ENCODE data around the gene C14orf93.

Gene C14orf93

DNA sequence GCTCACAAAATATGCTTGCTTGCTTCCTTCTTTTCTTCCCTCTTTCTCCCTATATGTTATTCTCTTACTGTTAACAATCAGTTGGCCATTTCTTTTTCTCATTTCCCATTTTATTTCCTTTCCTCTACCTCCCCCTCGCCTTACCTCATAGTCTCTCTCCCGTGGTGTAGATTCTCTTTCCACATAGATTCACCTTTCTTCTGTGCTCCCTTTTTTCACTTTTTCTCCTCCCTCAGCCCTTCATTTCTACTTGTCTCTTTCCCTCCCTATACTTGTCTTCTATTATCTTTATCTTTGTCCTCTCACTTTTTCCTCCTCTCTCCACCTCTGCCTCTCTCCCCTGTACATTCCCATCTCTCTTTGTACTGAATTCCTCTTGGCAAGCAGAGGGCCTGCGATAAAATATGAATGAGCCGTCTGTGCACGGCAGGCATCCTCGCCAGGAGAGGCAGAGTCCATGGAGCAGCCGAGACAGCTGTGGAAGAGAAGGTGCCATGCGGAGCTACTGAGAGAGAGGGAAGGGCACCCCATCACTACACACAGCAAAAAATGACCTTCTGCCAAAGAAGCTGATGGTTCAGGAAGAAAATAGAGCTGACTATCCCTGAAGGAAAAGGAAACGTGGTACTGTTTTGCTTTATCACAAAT, 12.1 kb downstream of the C14orf93 start:
- no peaks in the 10 kb centered on the region for H3K36me3 ChIP-seq (ENCODE audit: insufficient read depth, low read length)
- no peak overlapping the region for H3K9ac ChIP-seq (ENCODE audit: low read depth, low read length)
- H3K9me3 ChIP-seq (ENCODE audit: control insufficient read depth, insufficient read depth, low read length), result no peaks in the 10 kb centered on the region
- peaks cover 5% of the 10 kb centered on the region; the same call in 1 of the 2 replicates for H3K4me1 ChIP-seq (ENCODE audit: insufficient read depth, low read length)

DNA sequence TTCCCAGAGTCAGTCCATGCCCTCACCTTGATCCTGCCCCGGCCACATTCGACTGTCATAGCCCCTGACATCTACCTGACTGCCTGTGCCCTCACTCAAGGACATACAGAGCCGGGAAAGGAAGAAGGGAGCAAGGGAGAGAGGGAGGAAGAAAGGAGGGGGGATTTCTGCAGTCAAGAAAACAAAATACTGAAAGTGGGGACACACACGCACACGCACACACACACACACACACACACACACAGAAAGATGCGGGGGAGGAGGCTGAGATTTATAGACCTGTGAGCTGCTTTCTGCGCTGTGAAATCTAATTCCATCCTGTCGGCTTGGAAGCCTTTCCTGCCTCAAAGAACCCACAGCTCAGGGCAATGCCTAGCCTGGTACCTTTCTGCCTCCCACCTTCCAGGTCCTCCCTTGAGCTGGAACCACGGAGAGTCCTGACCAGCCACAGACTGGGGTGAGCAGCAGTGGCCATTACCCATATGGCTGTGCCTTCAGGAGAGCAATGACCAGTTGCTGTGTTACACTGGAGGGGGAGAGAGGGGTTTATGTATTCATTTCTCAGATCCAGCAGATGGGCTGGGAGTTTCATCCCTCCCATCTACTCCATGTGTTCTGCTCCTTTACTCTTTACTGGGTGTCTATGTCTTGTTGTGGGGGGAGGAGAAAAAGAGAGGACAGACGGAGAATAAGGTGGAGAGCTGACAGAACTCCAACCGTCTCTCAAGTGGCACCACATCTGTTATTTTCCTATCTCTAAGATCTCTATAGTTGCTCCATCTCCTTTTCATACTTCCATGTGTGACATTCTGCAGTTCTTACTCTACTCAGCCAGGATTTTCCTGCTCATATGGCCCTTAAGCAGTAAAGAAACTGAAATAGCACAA, 12.9 kb downstream of the C14orf93 start:
- peaks cover 5% of the 10 kb centered on the region; the same call in 1 of the 2 replicates for H3K4me1 ChIP-seq (ENCODE audit: insufficient read depth, low read length)
- H3K9ac ChIP-seq (ENCODE audit: low read depth, low read length), result no peak overlapping the region
- H3K36me3 ChIP-seq (ENCODE audit: insufficient read depth, low read length), result no peaks in the 10 kb centered on the region
- no peaks in the 10 kb centered on the region for H3K9me3 ChIP-seq (ENCODE audit: control insufficient read depth, insufficient read depth, low read length)

DNA sequence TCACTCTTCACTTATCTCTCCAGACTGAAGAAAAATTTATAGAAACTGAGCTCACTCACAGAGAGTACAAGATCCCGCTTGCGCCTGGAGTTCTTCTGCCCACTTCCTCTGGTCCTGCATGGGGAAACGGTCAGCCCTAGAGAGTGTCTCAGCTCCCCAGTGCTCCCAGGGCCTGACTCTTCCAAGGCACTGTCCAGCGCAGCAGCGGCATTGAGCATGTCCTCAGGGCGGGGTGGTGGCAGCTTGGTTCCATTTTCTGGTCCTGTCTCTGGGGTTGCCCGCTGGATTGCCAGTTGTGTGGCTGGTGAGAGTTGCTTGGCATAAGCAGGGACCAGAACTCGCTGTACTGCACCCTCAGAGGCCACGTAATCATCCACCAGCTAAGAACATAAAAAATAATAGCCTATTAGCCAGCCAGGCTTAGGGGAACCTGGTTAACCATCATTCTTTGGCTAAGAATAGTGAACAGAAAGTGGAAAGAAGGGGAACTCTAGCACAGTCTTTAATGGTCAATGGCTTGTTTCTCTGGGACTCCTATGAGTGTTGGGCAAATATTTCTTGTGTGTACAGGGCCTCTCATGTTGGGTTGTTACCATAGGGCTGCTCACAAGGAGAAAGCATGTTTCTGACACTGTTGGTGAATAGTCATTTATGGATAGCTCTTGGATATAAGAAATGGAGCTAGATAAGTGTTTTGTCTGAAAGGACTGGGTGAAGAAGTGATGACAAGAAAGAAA, 13.9 kb downstream of the C14orf93 start:
- H3K9ac ChIP-seq (ENCODE audit: low read depth, low read length), result no peak overlapping the region
- H3K4me1 ChIP-seq (ENCODE audit: insufficient read depth, low read length), result peaks cover 5% of the 10 kb centered on the region; the same call in 1 of the 2 replicates
- H3K36me3 ChIP-seq (ENCODE audit: insufficient read depth, low read length), result no peaks in the 10 kb centered on the region
- H3K9me3 ChIP-seq (ENCODE audit: control insufficient read depth, insufficient read depth, low read length), result no peaks in the 10 kb centered on the region

GRCh38 chr14:22994762-22995275, 15.1 kb downstream of the C14orf93 start:
- no peak overlapping the region for H3K9ac ChIP-seq (ENCODE audit: low read depth, low read length)
- H3K4me1 ChIP-seq (ENCODE audit: insufficient read depth, low read length), result peaks cover 5% of the 10 kb centered on the region; the same call in 1 of the 2 replicates
- H3K9me3 ChIP-seq (ENCODE audit: control insufficient read depth, insufficient read depth, low read length), result no peaks in the 10 kb centered on the region
- H3K36me3 ChIP-seq (ENCODE audit: insufficient read depth, low read length), result no peaks in the 10 kb centered on the region

- no peaks in the 10 kb centered on the region for H3K9me3 ChIP-seq (ENCODE audit: control insufficient read depth, insufficient read depth, low read length)
- peaks cover 5% of the 10 kb centered on the region; the same call in 1 of the 2 replicates for H3K4me1 ChIP-seq (ENCODE audit: insufficient read depth, low read length)
- no peaks in the 10 kb centered on the region for H3K36me3 ChIP-seq (ENCODE audit: insufficient read depth, low read length)
- no peak overlapping the region for H3K9ac ChIP-seq (ENCODE audit: low read depth, low read length)
Observed at GRCh38 chr14:22993517-22993916, 16.4 kb downstream of the C14orf93 start.

GRCh38 chr14:22991852-22992251, 18.1 kb downstream of the C14orf93 start:
- H3K9me3 ChIP-seq (ENCODE audit: control insufficient read depth, insufficient read depth, low read length), result no peaks in the 10 kb centered on the region
- H3K4me1 ChIP-seq (ENCODE audit: insufficient read depth, low read length), result peaks cover 5% of the 10 kb centered on the region; the same call in 1 of the 2 replicates
- no peaks in the 10 kb centered on the region for H3K36me3 ChIP-seq (ENCODE audit: insufficient read depth, low read length)
- H3K9ac ChIP-seq (ENCODE audit: low read depth, low read length), result no peak overlapping the region

- no peaks in the 10 kb centered on the region for H3K4me1 ChIP-seq (ENCODE audit: insufficient read depth, low read length)
- H3K9me3 ChIP-seq (ENCODE audit: control insufficient read depth, insufficient read depth, low read length), result peaks cover 6% of the 10 kb centered on the region; the same call in 1 of the 2 replicates
- no peak overlapping the region for H3K9ac ChIP-seq (ENCODE audit: low read depth, low read length)
- no peaks in the 10 kb centered on the region for H3K36me3 ChIP-seq (ENCODE audit: insufficient read depth, low read length)
Observed at GRCh38 chr14:22987291-22987690, 22.7 kb downstream of the C14orf93 start.

- Histone ChIP-seq H3K9me3 (ENCODE audit: control insufficient read depth, insufficient read depth, low read length) (peaks cover 6% of the 10 kb centered on the region; the same call in 1 of the 2 replicates), H3K4me1 (ENCODE audit: insufficient read depth, low read length) (no peaks in the 10 kb centered on the region), H3K9ac (ENCODE audit: low read depth, low read length) (no peak overlapping the region)
Observed at GRCh38 chr14:22986508-22987054, 23.4 kb downstream of the C14orf93 start.

DNA sequence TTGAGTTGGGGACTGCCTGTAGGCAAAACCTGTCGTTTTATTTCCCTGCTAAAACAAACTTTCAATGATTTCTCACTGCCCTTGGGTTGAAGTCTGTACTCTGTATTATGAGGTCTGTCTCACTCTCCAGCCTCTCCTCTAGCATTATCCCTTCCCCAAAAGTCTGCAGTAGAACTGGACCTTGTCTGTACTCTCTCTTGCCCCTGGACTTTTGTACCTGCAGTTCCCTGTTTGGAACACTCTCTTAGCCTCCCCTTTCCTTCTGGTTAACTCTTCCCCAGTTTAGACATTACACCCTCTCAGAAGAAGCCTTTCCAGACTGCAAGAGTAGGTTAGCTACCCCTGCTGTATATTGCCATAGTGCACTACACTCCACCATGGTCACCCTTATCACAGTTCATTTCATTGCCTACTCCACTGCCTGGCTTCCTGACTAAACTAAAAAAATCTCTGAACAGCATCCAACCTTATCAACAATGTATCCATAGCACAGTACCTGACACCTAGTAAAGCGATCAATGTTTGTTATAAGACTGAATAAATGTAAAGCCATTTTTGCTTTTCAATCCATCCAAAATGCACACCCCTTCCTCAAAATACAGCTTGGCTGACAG, 23.9 kb downstream of the C14orf93 start:
- Histone ChIP-seq H3K4me1 (ENCODE audit: insufficient read depth, low read length) (no peaks in the 10 kb centered on the region), H3K9ac (ENCODE audit: low read depth, low read length) (no peak overlapping the region), H3K36me3 (ENCODE audit: insufficient read depth, low read length) (no peaks in the 10 kb centered on the region), H3K9me3 (ENCODE audit: control insufficient read depth, insufficient read depth, low read length) (peaks cover 6% of the 10 kb centered on the region; the same call in 1 of the 2 replicates)

More at GRCh38 chr14:22986508-22987054, 23.4 kb downstream of the C14orf93 start:
- no peaks in the 10 kb centered on the region for H3K36me3 ChIP-seq (ENCODE audit: insufficient read depth, low read length)

DNA sequence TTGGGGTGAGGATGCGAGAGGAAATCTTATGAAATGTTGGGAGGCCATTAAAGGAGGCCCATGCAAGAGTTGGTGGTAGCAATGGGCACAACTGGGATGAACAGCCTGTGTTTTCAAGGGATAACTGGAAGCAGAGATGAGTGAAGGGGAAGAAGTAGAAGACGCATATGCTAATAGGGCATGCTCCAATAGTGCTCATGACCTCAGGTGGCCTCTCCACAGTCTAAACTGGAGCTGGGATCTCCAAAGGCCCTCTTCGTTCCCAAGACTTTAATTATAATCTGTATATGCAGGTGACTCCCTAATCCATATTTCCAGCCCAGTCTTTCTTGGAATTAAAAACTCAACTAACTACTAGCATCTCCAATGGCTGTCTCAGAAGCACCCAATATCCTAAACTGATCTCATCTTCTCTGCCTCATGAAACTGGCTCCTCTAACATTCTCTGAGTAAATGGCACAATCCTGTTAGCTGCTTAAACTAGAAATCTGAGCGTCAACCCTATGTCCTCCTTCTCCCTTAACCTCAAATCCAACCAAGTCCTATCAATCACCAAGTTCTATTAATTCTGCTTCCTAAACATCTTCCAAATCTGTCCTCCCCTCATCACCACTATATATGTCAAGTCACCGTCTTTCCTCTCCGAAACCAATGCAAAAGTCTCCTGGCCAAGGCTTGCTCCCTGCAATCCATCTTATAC, 24.8 kb downstream of the C14orf93 start:
- H3K36me3 ChIP-seq (ENCODE audit: insufficient read depth, low read length), result peaks cover under 1% of the 10 kb centered on the region; the same call in 1 of the 2 replicates
- H3K9me3 ChIP-seq (ENCODE audit: control insufficient read depth, insufficient read depth, low read length), result peaks cover 6% of the 10 kb centered on the region; the same call in 1 of the 2 replicates
- H3K4me1 ChIP-seq (ENCODE audit: insufficient read depth, low read length), result peaks cover under 1% of the 10 kb centered on the region; the same call in 1 of the 2 replicates
- H3K9ac ChIP-seq (ENCODE audit: low read depth, low read length), result no peak overlapping the region

DNA sequence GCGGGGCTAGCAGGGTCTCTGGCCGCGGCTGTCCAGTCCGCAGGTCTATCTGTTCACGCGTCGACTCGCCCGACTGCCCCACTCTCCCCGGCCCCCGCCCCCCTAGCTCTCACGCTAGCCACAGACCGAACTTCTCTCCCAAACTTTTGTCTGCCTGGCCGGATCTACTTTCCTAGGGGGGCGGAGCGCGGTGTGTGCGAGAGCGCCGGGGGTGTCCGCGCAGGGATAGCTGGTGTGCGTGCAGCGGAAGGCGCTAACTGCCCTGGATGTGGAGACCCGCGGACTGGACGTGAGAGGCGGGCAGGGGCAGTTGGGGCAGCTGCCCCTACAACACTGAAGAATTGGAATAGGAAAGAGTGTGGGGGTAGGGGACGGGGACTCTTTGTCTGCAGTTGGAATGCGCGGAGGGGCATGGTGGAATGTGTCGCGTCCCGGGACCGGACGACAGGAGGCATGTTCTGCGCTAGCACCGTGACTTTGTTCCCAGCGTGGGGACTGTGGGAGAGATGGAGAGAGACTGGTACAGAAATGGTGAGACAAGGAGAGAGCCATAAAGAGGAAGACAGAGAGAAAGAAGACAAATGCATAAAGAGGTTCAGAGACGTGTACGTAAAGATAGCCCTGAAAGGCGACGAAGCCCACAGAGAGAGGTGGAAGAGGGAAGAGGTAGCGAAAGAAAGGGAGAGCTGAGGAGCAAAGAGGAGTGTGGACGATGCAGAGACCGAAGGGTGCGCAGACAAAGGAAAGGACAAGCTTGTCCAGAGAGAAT, 27.3 kb downstream of the C14orf93 start, which contains the start of gene AJUBA:
Gene AJUBA, minus strand, starts transcription at position 75 of the 769 bp plus-strand sequence. CDS start 285 bp downstream, outside the sequence.
- Histone ChIP-seq H3K4me1 (ENCODE audit: insufficient read depth, low read length) (peaks cover 22% of the 10 kb centered on the region), H3K9ac (ENCODE audit: low read depth, low read length) (peak within 1 kb of the TSS; percentile 77)

GRCh38 chr14:22981876-22982476, 28.0 kb downstream of the C14orf93 start:
- H3K9me3 ChIP-seq (ENCODE audit: control insufficient read depth, insufficient read depth, low read length), result peaks cover 6% of the 10 kb centered on the region; the same call in 1 of the 2 replicates
- H3K9ac ChIP-seq (ENCODE audit: low read depth, low read length), result peak overlapping the region; percentile 77
- peaks cover 3% of the 10 kb centered on the region; the same call in 1 of the 2 replicates for H3K36me3 ChIP-seq (ENCODE audit: insufficient read depth, low read length)
- H3K4me1 ChIP-seq (ENCODE audit: insufficient read depth, low read length), result peaks cover 28% of the 10 kb centered on the region

More for the DNA sequence above, 27.3 kb downstream of the C14orf93 start, which contains the start of gene AJUBA:
- Histone ChIP-seq H3K9me3 (ENCODE audit: control insufficient read depth, insufficient read depth, low read length) (peaks cover 6% of the 10 kb centered on the region; the same call in 1 of the 2 replicates), H3K36me3 (ENCODE audit: insufficient read depth, low read length) (peaks cover 3% of the 10 kb centered on the region; the same call in 1 of the 2 replicates)
